Spleen (tissue), 7 donors: ENCODE measurements around the gene LAMB1.

Experiments
- POLR2A ChIP-seq, 3 donors: fragments of 450-650 bp; IDR thresholded peaks; one replicate each; pipeline ENCODE4 v1.5.1; 2017; ENCODE audit warnings: antibody characterized with exemption in 3 of 3, mild to moderate bottlenecking in 1 of 3
- POLR2AphosphoS5 ChIP-seq, 3 donors: sonication (generic); formaldehyde crosslinking; IDR thresholded peaks; one replicate each; pipeline ENCODE4 v1.5.1; 2017; ENCODE audit warnings: antibody characterized with exemption in 3 of 3
- TF ChIP-seq, protein P1 (sequence below), 11 experiments: fragments of 200-600 bp in 7 of 11; fragments of 450-650 bp in 4 of 11; sonication (generic) in 4 of 11; IDR thresholded peaks in 8 of 11; conservative IDR thresholded peaks in 3 of 11; 1 replicate in 7 of 11; 2 replicates in 4 of 11; pipeline versions ENCODE4 v1.4.0 to v1.8.0; 2016 to 2021; ENCODE audit warnings: antibody characterized with exemption in 11 of 11, inconsistent platforms in 4 of 11, mild to moderate bottlenecking in 1 of 11
- donor health status: DM: no; HTN: no; CAD: no; lungs with moderate emphysema.
- donor health status: DM: no; HTN: no; CAD: no.
- donor health status: DM: no; HTN: no; CAD: no.

DNA sequence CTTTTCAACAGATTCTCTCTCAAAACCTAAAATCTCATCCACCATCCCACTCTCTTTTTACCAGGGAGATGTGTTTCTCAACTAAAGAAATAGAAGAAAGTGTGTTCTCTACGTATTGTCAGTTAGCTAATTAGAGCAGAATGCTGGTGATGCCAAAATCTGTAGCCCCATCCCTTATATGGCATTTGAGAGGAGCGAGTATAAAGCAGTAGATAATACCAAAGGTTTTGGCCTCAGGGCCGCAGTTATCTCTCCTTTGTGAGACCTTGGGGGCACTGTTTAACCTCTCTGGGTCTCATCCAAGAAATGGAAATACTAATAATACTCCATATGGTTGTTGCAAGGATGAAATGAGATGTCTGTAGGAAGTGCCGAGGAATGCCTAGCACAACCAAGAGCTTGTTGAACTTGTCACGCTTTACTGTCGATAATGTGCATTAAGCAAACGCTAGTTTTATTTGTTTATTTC lies 112.4 kb downstream of the LAMB1 start:
- TF ChIP-seq, protein P1, sequence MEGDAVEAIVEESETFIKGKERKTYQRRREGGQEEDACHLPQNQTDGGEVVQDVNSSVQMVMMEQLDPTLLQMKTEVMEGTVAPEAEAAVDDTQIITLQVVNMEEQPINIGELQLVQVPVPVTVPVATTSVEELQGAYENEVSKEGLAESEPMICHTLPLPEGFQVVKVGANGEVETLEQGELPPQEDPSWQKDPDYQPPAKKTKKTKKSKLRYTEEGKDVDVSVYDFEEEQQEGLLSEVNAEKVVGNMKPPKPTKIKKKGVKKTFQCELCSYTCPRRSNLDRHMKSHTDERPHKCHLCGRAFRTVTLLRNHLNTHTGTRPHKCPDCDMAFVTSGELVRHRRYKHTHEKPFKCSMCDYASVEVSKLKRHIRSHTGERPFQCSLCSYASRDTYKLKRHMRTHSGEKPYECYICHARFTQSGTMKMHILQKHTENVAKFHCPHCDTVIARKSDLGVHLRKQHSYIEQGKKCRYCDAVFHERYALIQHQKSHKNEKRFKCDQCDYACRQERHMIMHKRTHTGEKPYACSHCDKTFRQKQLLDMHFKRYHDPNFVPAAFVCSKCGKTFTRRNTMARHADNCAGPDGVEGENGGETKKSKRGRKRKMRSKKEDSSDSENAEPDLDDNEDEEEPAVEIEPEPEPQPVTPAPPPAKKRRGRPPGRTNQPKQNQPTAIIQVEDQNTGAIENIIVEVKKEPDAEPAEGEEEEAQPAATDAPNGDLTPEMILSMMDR (IDR thresholded peaks at IDR 0.05 in 8 of 11, conservative IDR thresholded peaks at IDR 0.05 in 3 of 11): no peak
- no peak for TF ChIP-seq POLR2A (IDR thresholded peaks at IDR 0.05)
- no peak for TF ChIP-seq POLR2AphosphoS5 (IDR thresholded peaks at IDR 0.05)
